Activated CD4-positive, alpha-beta T cell treated with anti-CD3 and anti-CD28 coated beads, Interleukin-2, amount 50 U/mL, for 4 hours (primary cell): ENCODE data around the gene RAB11FIP3.
"Not testable (repeated sequence)": the region's sequence is repeated elsewhere in the genome, so short reads cannot be mapped to it uniquely, and the experiment has no call there.

Experiments
- DNase-seq, 2 experiments: peaks; one replicate each; pipeline ENCODE4 v3.0.0-alpha.2; 2020

The RAB11FIP3 gene

GRCh38 chr16:425740-426114 is 278 bp downstream of the RAB11FIP3 start:
- peak in 1 of 2 experiments; percentile 20 for DNase-seq

GRCh38 chr16:426115-426905 is 861 bp downstream of the RAB11FIP3 start:
- no peak for DNase-seq

- DNase-seq, result no peak
These were observed 1.4 kb downstream of the RAB11FIP3 start for GRCh38 chr16:426906-427249.

- no peak for DNase-seq
These were observed 1.8 kb downstream of the RAB11FIP3 start for GRCh38 chr16:427250-427649.

GRCh38 chr16:430904-431303 is 5.5 kb downstream of the RAB11FIP3 start:
- no peak for DNase-seq

- DNase-seq, result no peak
These were observed 15.2 kb downstream of the RAB11FIP3 start for GRCh38 chr16:440627-441026.

GRCh38 chr16:441447-441846 is 16.0 kb downstream of the RAB11FIP3 start:
- no peak for DNase-seq

- DNase-seq, result no peak
These were observed 17.5 kb downstream of the RAB11FIP3 start for GRCh38 chr16:442976-443375.

GRCh38 chr16:444027-444426 is 18.6 kb downstream of the RAB11FIP3 start:
- DNase-seq, result no peak

GRCh38 chr16:445566-445965 is 20.1 kb downstream of the RAB11FIP3 start:
- no peak for DNase-seq

- no peak for DNase-seq
These were observed 24.9 kb downstream of the RAB11FIP3 start for GRCh38 chr16:450385-450784.

- no peak for DNase-seq
These were observed 25.5 kb downstream of the RAB11FIP3 start for GRCh38 chr16:450785-451512.

- no peak for DNase-seq
These were observed 29.0 kb downstream of the RAB11FIP3 start for GRCh38 chr16:454397-454940.

GRCh38 chr16:455453-455852 is 30.0 kb downstream of the RAB11FIP3 start:
- no peak for DNase-seq

- DNase-seq, result no peak
These were observed 31.5 kb downstream of the RAB11FIP3 start for GRCh38 chr16:456891-457483.

GRCh38 chr16:457732-458400 is 32.4 kb downstream of the RAB11FIP3 start:
- no peak for DNase-seq

GRCh38 chr16:459761-460160 is 34.3 kb downstream of the RAB11FIP3 start:
- DNase-seq, result no peak

- DNase-seq, result no peak
These were observed 35.3 kb downstream of the RAB11FIP3 start for GRCh38 chr16:460787-461186.

GRCh38 chr16:463071-463470 is 37.6 kb downstream of the RAB11FIP3 start:
- DNase-seq, result no peak

GRCh38 chr16:466651-467050 is 41.2 kb downstream of the RAB11FIP3 start:
- no peak for DNase-seq

- not testable (repeated sequence) for DNase-seq
These were observed 41.9 kb downstream of the RAB11FIP3 start for GRCh38 chr16:467249-467871.

GRCh38 chr16:468068-468821 is 42.8 kb downstream of the RAB11FIP3 start:
- no peak for DNase-seq
